HG03066 (cell line): ENCODE measurements around the gene SULT4A1.

ENCODE experiments used
- ATAC-seq: cut with Tn5 transposase; IDR thresholded peaks from one replicate; pipeline ENCODE4 v1.9.1; 2021; ENCODE audit warnings: low read depth; ENCODE audit not compliant: unreplicated experiment

SULT4A1 gene

GRCh38 chr22:43830931-43831560, 31.3 kb downstream of the SULT4A1 start:
- no peak for ATAC-seq

- no peak for ATAC-seq
Measured at GRCh38 chr22:43829904-43830851, 32.1 kb downstream of the SULT4A1 start.

GRCh38 chr22:43828998-43829782, 33.1 kb downstream of the SULT4A1 start:
- ATAC-seq, result no peak

GRCh38 chr22:43828725-43828997, 33.7 kb downstream of the SULT4A1 start:
- ATAC-seq, result no peak

GRCh38 chr22:43827926-43828724, 34.2 kb downstream of the SULT4A1 start:
- no peak for ATAC-seq

DNA sequence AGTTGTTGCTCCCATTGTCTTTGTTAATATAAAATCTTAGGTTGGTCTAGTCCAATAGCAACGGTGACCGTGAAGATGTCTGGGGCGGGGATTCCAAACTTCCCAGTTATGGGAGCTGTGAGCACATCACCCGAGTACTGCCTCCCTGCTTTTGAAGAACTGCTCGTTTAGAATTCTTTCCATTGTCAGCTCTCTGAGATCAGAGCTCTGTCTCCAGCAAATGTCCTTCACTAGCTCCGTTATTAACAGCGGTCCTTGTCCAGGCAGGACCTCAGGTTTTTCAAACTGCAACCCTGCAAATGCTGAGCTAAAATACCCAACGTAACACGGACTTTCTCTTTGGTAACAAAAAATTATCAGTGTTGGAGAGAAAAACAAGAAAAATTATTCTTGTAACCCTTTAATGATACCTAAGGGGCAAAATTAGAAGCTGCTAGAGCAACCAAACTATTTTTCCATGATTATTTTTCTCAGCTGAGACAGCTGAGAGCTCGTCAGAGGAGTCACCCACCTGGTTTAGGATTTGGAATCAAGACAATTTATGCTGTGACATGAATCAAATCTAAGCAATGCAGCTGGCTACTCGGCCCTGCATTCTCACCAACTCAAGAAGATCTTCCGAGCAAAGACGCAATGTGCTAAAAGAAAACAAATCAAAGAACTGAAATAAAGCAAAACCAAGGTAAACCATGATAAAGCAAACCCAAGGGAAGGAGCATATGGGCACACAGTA, 35.1 kb downstream of the SULT4A1 start:
- ATAC-seq, result no peak

DNA sequence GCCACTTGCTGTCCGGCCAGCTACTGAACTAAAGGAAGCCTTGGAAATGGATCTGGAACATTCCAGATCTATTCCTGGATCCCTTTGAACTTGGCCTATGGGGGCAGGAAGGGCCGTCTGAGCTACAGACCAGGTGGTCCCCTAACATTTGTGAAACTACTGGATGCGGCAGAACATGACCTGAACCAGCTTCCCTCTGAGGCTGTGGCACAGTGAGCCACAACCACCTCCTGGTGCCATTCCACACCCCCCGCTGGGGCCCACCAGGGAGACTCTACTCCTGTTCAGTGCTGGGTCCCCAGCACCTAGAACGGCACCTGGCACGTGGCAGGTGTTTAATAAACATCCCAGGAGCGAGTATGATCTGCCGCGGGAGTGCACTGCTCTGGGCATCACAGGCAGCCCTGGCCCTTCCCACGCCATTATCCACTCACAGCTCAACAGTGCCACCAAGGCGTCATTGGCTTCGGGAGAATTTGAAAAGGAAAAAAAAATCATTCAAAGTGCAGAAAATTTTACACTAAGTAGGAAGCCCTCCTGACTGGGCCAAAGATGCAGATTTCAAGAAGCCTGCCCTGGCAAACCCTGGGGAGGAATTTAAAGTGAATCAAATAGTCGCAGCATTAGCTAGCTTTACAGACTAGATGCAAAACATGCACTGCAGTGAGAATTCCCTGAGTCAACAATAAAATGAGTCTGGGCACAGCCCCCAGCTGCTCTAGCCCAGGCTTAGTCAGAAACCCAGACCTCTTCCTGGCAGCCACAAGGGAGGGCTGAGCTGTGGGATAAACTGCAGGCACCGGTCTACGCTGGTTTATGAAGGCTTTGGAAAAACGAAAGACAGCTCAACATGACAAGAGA, 35.9 kb downstream of the SULT4A1 start:
- no peak for ATAC-seq

GRCh38 chr22:43825651-43826050, 36.7 kb downstream of the SULT4A1 start:
- no peak for ATAC-seq

DNA sequence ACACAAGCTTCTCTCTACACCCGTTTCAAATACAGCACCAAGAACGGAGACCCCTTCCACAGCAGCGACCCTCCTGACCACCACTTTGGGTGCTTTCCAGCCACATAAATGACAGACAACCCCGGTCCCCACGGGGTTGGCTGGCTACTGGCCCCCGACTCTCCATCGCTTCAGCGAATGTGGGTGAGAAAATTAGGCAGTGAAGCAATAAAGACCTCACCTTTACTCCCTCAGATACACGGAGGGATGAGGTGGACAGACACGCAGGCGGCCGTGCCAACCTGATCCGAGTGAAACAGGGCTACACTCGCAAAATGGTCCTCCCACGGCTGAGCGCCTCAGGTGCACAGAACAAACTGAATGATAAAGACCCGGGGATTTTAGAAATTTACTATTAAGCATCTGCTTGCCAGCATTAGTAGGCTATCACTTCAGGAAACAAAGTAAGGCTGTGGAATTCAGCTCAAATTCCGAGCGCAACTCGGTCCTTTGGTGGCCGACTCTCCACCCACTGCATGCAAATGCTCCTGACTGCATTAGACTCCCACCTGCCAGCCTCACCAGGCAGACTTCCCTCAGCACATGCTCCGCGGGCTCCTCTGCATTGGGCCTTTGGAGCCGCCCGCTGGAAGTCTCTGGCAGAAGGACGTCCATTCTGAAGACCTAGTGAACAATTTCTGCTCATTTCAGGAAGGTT, 37.4 kb downstream of the SULT4A1 start:
- ATAC-seq, result no peak

GRCh38 chr22:43823911-43824665, 38.2 kb downstream of the SULT4A1 start:
- ATAC-seq, result no peak

GRCh38 chr22:43823353-43823908, 38.9 kb downstream of the SULT4A1 start:
- ATAC-seq, result no peak

- ATAC-seq, result no peak
Measured at GRCh38 chr22:43821606-43822425, 40.5 kb downstream of the SULT4A1 start.

GRCh38 chr22:43820651-43821305, 41.5 kb downstream of the SULT4A1 start:
- ATAC-seq, result no peak

- ATAC-seq, result no peak
Measured at GRCh38 chr22:43819931-43820640, 42.2 kb downstream of the SULT4A1 start.

DNA sequence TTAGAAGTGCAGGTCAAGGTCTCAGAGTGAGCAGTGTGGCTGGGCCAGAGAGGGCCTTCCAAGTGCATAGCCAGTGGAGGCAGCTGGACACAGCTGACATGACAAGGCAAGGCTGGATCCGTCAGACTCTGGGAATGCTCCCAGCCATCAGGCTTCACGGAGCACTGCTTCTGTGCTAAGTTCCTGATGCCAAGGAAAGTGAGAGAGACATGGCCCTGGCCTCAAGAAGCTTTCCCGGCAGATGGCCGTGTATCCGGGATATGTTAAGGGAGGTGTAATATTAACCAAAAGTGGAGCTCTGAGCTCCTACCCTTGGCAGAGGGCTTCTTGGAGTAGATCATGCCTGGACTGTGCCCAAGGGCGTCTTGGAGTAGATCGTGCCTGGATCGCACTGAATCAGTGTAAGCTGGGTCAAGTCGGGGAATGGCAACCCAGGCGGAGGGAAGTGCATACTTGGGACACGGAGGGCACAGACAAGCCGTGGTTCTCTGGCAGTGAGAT, 42.8 kb downstream of the SULT4A1 start:
- no peak for ATAC-seq
